ENCODE results near the gene B4GALT3.
A peak's percentile ranks its signal among the peaks of the same experiment; 100 is the strongest.

B4GALT3 gene

GRCh38 chr1:161198897-161199431 is 21.7 kb upstream of the B4GALT3 start, which contains the start of gene ADAMTS4:
TSS of gene ADAMTS4 (minus strand) at chr1:161199054. CDS start at chr1:161198627, 427 bp downstream.
- Histone ChIP-seq H3K27me3 (no peaks in the 10 kb centered on the region), H3K9me3 (no peaks in the 10 kb centered on the region), H3K4me1 (peaks cover 39% of the 10 kb centered on the region), H3K4me3 (ENCODE audit: low read depth, low read length) (peak within 1 kb of the TSS; percentile 34), H3K36me3 (no peaks in the 10 kb centered on the region)
- no peak for DNase-seq
- TF ChIP-seq, protein P1, sequence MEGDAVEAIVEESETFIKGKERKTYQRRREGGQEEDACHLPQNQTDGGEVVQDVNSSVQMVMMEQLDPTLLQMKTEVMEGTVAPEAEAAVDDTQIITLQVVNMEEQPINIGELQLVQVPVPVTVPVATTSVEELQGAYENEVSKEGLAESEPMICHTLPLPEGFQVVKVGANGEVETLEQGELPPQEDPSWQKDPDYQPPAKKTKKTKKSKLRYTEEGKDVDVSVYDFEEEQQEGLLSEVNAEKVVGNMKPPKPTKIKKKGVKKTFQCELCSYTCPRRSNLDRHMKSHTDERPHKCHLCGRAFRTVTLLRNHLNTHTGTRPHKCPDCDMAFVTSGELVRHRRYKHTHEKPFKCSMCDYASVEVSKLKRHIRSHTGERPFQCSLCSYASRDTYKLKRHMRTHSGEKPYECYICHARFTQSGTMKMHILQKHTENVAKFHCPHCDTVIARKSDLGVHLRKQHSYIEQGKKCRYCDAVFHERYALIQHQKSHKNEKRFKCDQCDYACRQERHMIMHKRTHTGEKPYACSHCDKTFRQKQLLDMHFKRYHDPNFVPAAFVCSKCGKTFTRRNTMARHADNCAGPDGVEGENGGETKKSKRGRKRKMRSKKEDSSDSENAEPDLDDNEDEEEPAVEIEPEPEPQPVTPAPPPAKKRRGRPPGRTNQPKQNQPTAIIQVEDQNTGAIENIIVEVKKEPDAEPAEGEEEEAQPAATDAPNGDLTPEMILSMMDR (IDR thresholded peaks at IDR 0.05; ENCODE audit: low read depth, low read length) = no peak

- DNase-seq = peak; percentile 71
- H3K9me3 ChIP-seq = no peaks in the 10 kb centered on the region
- H3K4me1 ChIP-seq = peaks cover 39% of the 10 kb centered on the region
- no peaks in the 10 kb centered on the region for H3K27me3 ChIP-seq
- TF ChIP-seq, protein P1 (IDR thresholded peaks at IDR 0.05; ENCODE audit: low read depth, low read length) = no peak; the same call in 1 of the 2 replicates
- H3K4me3 ChIP-seq (ENCODE audit: low read depth, low read length) = peak overlapping the region; percentile 34
- H3K36me3 ChIP-seq = no peaks in the 10 kb centered on the region
Measured at GRCh38 chr1:161198194-161198896, 21.0 kb upstream of the B4GALT3 start.

- Histone ChIP-seq H3K27me3 (no peaks in the 10 kb centered on the region), H3K36me3 (no peaks in the 10 kb centered on the region), H3K9me3 (no peaks in the 10 kb centered on the region), H3K4me1 (peaks cover 43% of the 10 kb centered on the region), H3K4me3 (ENCODE audit: low read depth, low read length) (no peak overlapping the region; the same call in 1 of the 2 replicates)
- DNase-seq = no peak
- TF ChIP-seq, protein P1 (IDR thresholded peaks at IDR 0.05; ENCODE audit: low read depth, low read length) = no peak
Measured at GRCh38 chr1:161197560-161198193, 20.4 kb upstream of the B4GALT3 start.

DNA sequence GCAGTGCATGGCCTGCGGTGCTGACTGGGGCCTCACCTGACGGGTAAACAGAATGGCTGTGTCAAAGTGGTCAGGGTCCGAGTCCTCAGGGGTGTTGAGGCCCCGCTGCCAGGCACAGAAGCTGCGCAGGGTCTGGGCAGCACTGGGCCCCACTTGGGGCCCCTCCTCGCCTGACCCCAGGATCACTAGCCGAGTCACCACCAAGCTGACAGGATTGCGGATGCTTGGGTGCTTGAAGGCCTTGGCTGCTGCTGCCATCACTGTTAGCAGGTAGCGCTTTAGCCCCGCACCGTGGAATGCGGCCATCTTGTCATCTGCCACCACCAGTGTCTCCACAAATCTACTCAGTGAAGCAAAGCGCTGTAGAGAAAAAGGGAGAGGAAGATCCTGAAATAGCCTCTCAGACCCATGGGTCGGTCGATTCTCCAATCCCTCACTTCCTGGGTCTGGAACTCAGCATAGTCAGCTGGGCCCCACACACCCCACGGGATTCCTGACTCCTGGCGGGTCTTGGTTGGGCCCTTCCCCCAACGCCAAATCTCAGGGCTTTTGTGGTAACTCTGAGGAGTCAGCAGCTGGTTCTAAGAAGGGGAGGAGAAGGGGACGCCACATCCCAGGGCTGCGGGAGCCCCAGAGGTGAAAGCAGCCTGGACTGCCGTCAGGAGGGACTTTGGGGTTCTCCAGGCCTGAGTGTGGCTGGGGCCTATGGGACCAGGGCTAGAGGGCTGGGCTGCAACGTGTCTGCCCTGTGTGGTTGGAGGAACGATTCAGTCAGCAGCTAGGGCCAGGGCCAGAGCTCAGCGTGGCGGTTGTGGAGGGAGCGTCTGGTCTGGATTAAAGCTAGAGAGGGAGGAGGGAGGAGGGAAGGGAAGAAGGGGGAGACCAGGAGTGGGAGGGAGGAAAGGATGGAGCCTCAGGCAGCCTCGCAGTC is 19.5 kb upstream of the B4GALT3 start:
- DNase-seq = peak; percentile 81
- Histone ChIP-seq H3K9me3 (no peaks in the 10 kb centered on the region), H3K27me3 (no peaks in the 10 kb centered on the region), H3K4me3 (ENCODE audit: low read depth, low read length) (0 out of 2 replicates have a peak overlapping the region, but pooled peaks have one; percentile 10), H3K36me3 (no peaks in the 10 kb centered on the region), H3K4me1 (peaks cover 44% of the 10 kb centered on the region)
- TF ChIP-seq, protein P1 (IDR thresholded peaks at IDR 0.05; ENCODE audit: low read depth, low read length) = no peak

DNA sequence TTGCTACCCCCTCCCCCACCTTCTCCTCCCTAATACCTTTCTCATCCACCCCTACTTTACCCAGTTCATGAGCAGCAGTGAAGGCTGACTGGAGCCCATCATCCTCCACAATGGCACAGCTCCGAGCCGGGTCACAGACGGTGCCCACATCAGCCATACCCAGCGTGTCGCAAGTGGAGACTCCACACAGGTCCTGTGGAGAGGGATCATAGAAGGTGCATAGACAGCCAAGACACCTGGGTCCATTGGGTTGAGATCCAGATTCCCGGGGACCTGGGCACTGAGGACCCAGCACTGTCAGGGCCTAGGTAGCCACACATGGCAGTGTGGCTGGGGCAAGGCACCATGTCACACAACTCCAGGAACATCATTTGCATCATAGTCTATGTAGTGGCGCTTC is 18.8 kb upstream of the B4GALT3 start:
- TF ChIP-seq, protein P1 (IDR thresholded peaks at IDR 0.05; ENCODE audit: low read depth, low read length) = no peak
- Histone ChIP-seq H3K27me3 (no peaks in the 10 kb centered on the region), H3K4me3 (ENCODE audit: low read depth, low read length) (no peak overlapping the region), H3K9me3 (no peaks in the 10 kb centered on the region), H3K4me1 (peaks cover 39% of the 10 kb centered on the region), H3K36me3 (no peaks in the 10 kb centered on the region)
- no peak for DNase-seq

Data from BE2C (cell line).